Fibroblast of skin of left quadriceps (primary cell): Measurements from ENCODE around the gene NOTCH3.

Source experiments
- DNase-seq, 2 experiments: peaks; one replicate each; pipeline ENCODE4 v3.0.0-alpha.2; 2013; ENCODE audit warnings: low read depth in 2 of 2

The NOTCH3 gene

GRCh38 chr19:15123031-15123890, 77.5 kb downstream of the NOTCH3 start:
- DNase-seq = no peak

GRCh38 chr19:15122331-15123030, 78.3 kb downstream of the NOTCH3 start:
- no peak for DNase-seq

GRCh38 chr19:15120135-15121026, 80.4 kb downstream of the NOTCH3 start:
- no peak for DNase-seq

GRCh38 chr19:15118789-15119494, 81.9 kb downstream of the NOTCH3 start:
- DNase-seq = no peak

- no peak for DNase-seq
Measured at GRCh38 chr19:15118248-15118647, 82.5 kb downstream of the NOTCH3 start.

GRCh38 chr19:15116856-15117255, 83.9 kb downstream of the NOTCH3 start:
- no peak for DNase-seq

- no peak for DNase-seq
Measured at GRCh38 chr19:15115762-15116615, 84.8 kb downstream of the NOTCH3 start.

- no peak for DNase-seq
Measured at GRCh38 chr19:15115080-15115479, 85.7 kb downstream of the NOTCH3 start.

- DNase-seq = no peak
Measured at GRCh38 chr19:15114153-15114540, 86.6 kb downstream of the NOTCH3 start.

- no peak for DNase-seq
Measured at GRCh38 chr19:15113245-15114152, 87.3 kb downstream of the NOTCH3 start.

- no peak for DNase-seq
Measured at GRCh38 chr19:15112385-15112784, 88.4 kb downstream of the NOTCH3 start.

GRCh38 chr19:15111758-15112157, 89.0 kb downstream of the NOTCH3 start:
- no peak for DNase-seq

GRCh38 chr19:15110418-15110815, 90.4 kb downstream of the NOTCH3 start:
- no peak for DNase-seq

- no peak for DNase-seq
Measured at GRCh38 chr19:15109768-15110417, 90.9 kb downstream of the NOTCH3 start.
